Prostate gland (tissue), 2 donors: ENCODE data around the gene TCF4.

Source experiments
- CTCF ChIP-seq, 4 experiments: fragments of 200-600 bp in 2 of 4; fragments of 450-650 bp in 2 of 4; sonication (generic) in 2 of 4; IDR thresholded peaks; 1 replicate in 3 of 4; 2 replicates in 1 of 4; pipeline ENCODE4 v1.5.1; 2016 to 2019; ENCODE audit warnings: antibody characterized with exemption in 4 of 4, mild to moderate bottlenecking in 2 of 4, moderate library complexity in 2 of 4
- POLR2A ChIP-seq: fragments of 450-650 bp; IDR thresholded peaks from one replicate; pipeline ENCODE4 v1.6.1; 2016; ENCODE audit warnings: antibody characterized with exemption, mild to moderate bottlenecking

DNA sequence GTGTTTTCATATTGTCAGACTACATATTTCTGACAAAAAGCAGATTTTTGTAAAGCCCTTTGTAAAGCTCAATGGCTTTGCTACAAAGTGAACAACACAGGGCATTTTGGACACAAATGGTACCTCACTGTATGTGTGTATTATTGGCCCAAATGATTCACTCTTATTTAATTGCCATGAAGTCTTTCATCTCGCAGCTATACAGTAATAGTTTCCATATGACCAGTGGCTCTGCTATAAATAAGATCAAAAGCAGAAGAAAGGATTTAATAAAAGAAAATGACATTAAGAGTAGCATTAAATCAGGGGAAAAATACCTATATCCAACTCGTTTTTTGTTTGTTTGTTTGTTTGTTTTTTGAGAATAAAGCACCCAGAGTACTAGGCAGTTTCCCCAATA lies 344.7 kb downstream of the TCF4 start:
- TF ChIP-seq CTCF (IDR thresholded peaks at IDR 0.05) (no peak), POLR2A (no peak)
